Astrocyte (in vitro differentiated cells and primary cell): ENCODE measurements around the gene LIMK2.

Source experiments
- EZH2 ChIP-seq: IDR thresholded peaks from 2 replicates; pipeline ENCODE4 v1.6.1; 2012; ENCODE audit warnings: mild to moderate bottlenecking, low read length, inconsistent platforms; ENCODE audit not compliant: insufficient read depth
- TF ChIP-seq, protein P1 (sequence below): IDR thresholded peaks from 2 replicates; pipeline ENCODE4 v1.5.1; 2011; ENCODE audit warnings: low read depth, mild to moderate bottlenecking, inconsistent platforms, low read length, moderate library complexity; ENCODE audit not compliant: insufficient read depth

DNA sequence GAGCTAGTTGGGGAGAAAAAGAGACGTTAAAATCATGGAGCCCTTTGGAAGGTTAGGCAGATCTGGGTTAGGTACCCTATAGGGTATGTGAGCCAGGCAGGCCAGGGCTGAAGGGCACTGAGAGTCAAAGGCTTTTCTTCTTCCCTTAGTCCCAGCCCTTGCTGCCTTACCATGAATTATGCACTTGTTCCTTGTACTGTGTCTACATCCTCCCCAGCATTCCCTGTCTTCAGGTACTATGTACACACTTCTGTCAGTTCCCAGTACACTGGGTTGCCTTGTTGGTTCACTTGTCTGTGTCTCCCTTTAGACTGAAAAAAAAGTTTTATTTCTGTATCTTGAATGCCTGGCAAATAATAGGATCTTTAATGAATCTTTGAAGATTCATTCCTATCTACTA lies 35.2 kb upstream of the LIMK2 start:
- TF ChIP-seq, protein P1, sequence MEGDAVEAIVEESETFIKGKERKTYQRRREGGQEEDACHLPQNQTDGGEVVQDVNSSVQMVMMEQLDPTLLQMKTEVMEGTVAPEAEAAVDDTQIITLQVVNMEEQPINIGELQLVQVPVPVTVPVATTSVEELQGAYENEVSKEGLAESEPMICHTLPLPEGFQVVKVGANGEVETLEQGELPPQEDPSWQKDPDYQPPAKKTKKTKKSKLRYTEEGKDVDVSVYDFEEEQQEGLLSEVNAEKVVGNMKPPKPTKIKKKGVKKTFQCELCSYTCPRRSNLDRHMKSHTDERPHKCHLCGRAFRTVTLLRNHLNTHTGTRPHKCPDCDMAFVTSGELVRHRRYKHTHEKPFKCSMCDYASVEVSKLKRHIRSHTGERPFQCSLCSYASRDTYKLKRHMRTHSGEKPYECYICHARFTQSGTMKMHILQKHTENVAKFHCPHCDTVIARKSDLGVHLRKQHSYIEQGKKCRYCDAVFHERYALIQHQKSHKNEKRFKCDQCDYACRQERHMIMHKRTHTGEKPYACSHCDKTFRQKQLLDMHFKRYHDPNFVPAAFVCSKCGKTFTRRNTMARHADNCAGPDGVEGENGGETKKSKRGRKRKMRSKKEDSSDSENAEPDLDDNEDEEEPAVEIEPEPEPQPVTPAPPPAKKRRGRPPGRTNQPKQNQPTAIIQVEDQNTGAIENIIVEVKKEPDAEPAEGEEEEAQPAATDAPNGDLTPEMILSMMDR, result no peak
- TF ChIP-seq EZH2, result no peak
